ENCODE results near the gene THADA. TPM values are rescaled to one million over a fixed set of nuclear protein-coding genes. Genes with fewer than 3 reads are reported as not detected.

The THADA gene
- total RNA-seq, 1 donor from 2014 or later = 43.3 TPM

- no peak for DNase-seq (ENCODE audit: low read depth)
Measured at GRCh38 chr2:43349904-43350303, 245.9 kb downstream of the THADA start.

- DNase-seq (ENCODE audit: low read depth) = no peak
Measured at GRCh38 chr2:43348908-43349661, 246.8 kb downstream of the THADA start.

GRCh38 chr2:43347746-43348145, 248.1 kb downstream of the THADA start:
- no peak for DNase-seq (ENCODE audit: low read depth)

GRCh38 chr2:43346602-43347567, 249.0 kb downstream of the THADA start:
- DNase-seq (ENCODE audit: low read depth) = no peak

- DNase-seq (ENCODE audit: low read depth) = no peak
Measured at GRCh38 chr2:43345872-43346271, 250.0 kb downstream of the THADA start.

GRCh38 chr2:43345391-43345813, 250.4 kb downstream of the THADA start:
- peak; percentile 57 for DNase-seq (ENCODE audit: low read depth)

GRCh38 chr2:43344868-43345373, 250.9 kb downstream of the THADA start:
- DNase-seq (ENCODE audit: low read depth) = no peak

GRCh38 chr2:43343573-43344304, 252.1 kb downstream of the THADA start:
- peak; percentile 84 for DNase-seq (ENCODE audit: low read depth)

GRCh38 chr2:43341959-43342757, 253.7 kb downstream of the THADA start:
- no peak for DNase-seq (ENCODE audit: low read depth)

GRCh38 chr2:43340945-43341356, 254.9 kb downstream of the THADA start:
- peak; percentile 80 for DNase-seq (ENCODE audit: low read depth)

- peak; percentile 80 for DNase-seq (ENCODE audit: low read depth)
Measured at GRCh38 chr2:43340066-43340465, 255.8 kb downstream of the THADA start.

- no peak for DNase-seq (ENCODE audit: low read depth)
Measured at GRCh38 chr2:43333656-43334144, 262.1 kb downstream of the THADA start.

- no peak for DNase-seq (ENCODE audit: low read depth)
Measured at GRCh38 chr2:43333101-43333655, 262.7 kb downstream of the THADA start.

- no peak for DNase-seq (ENCODE audit: low read depth)
Measured at GRCh38 chr2:43332653-43333052, 263.2 kb downstream of the THADA start.

- DNase-seq (ENCODE audit: low read depth) = no peak
Measured at GRCh38 chr2:43331422-43331821, 264.4 kb downstream of the THADA start.

- no peak for DNase-seq (ENCODE audit: low read depth)
Measured at GRCh38 chr2:43329637-43330036, 266.2 kb downstream of the THADA start.

GRCh38 chr2:43328832-43329231, 267.0 kb downstream of the THADA start:
- DNase-seq (ENCODE audit: low read depth) = no peak

GRCh38 chr2:43328133-43328532, 267.7 kb downstream of the THADA start:
- no peak for DNase-seq (ENCODE audit: low read depth)

GRCh38 chr2:43327119-43327518, 268.7 kb downstream of the THADA start:
- no peak for DNase-seq (ENCODE audit: low read depth)

GRCh38 chr2:43326101-43326825, 269.6 kb downstream of the THADA start:
- DNase-seq (ENCODE audit: low read depth) = no peak
